22Rv1 (cell line): ENCODE measurements around the gene ZSCAN5A.

Experiments
- H3K27ac ChIP-seq: fragments of 450-650 bp; 2 replicates; pipeline ENCODE4 v1.5.1; 2017
- CTCF ChIP-seq: fragments of 450-650 bp; IDR thresholded peaks from 2 replicates; pipeline ENCODE4 v1.5.1; 2017; ENCODE audit warnings: mild to moderate bottlenecking
- ZFX ChIP-seq: fragments of 450-650 bp; IDR thresholded peaks from 2 replicates; pipeline ENCODE4 v1.6.1; 2017; ENCODE audit warnings: antibody characterized with exemption, borderline replicate concordance

ZSCAN5A gene

GRCh38 chr19:56321254-56321988 is 6.8 kb upstream of the ZSCAN5A start:
- H3K27ac ChIP-seq, result no peak overlapping the region
- no peak for TF ChIP-seq ZFX
- TF ChIP-seq CTCF, result no peak

DNA sequence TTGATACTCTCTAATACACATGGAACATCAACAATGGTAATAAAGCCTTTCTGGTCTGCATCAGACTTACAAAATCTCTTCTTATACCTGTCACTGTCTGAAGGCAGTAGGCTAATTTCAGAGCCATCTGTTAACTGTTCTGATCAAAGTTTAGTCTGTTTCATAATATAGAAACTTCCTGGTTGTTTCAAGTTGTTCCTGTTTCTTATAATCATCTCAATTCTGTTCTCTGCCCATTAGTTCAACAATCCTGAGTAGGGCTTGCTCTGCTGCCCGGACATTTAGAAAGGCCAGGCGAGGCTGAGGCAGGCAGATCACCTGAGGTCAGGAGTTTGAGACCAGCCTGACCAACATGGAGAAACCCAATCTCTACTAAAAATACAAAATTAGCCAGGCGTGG is 5.4 kb upstream of the ZSCAN5A start:
- TF ChIP-seq CTCF (no peak), ZFX (no peak)
- no peak overlapping the region for H3K27ac ChIP-seq

GRCh38 chr19:56317749-56318148 is 3.1 kb upstream of the ZSCAN5A start:
- no peak overlapping the region for H3K27ac ChIP-seq
- no peak for TF ChIP-seq CTCF
- TF ChIP-seq ZFX, result no peak

- no peak for TF ChIP-seq CTCF
- no peak overlapping the region for H3K27ac ChIP-seq
Measured at GRCh38 chr19:56316728-56317127, 2.1 kb upstream of the ZSCAN5A start.

DNA sequence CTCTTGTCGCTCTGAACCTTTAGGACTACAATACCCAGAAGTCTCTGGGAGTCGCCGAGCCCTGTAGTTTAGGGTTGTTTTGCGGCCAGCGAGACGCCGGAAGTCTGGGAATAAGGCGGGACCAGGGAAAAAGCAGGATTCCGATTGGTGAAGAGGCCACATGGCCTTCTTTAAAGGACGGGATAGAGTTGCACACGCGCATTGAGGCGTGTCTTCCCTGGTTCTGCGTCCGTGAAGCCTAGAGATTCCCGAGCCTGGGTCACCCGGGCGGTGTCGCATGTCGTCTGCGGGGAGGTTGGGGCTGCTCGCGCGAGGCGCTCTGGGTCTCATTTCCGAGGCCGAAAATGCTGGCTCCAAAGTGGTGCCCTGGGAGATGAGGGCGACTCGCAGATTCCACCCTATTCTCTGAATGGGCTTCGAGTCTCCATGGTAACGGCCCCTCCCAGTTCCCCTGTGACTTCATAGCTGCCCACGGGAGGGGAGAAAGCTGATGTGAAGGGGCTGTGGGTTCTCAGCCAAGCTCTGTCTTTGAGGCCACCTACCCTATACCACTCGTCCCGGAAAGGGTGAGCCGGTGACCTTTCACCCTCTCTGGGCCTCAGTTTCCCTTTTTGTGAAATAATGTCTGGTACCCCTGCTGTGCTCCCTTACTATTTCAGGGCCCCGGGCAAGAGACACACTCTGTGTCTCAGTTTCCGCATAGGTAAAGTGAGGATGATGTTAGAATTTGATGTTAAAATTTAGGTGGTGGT is 614 bp upstream of the ZSCAN5A start:
- no peak for TF ChIP-seq CTCF
- TF ChIP-seq ZFX, result no peak

DNA sequence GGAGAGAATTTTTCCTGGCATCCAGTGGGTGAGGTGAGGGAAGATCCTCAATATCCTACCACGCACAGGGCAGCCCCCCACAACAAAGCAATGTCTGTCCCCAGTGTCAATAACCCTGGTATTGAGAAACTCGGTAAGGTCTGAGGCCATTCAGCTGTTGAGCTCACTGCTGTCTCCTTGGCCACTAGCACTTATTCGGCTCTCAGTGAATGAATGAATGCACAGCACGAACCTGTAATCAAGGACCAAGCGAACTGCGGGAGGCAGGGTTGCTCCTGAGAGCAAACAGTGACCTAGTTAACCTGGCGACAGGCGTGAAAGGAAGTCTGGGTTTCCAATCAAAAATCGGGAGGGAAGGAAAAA is 640 bp downstream of the ZSCAN5A start:
- TF ChIP-seq ZFX (no peak), CTCF (no peak)
- peak overlapping the region; percentile 94 for H3K27ac ChIP-seq

More for the DNA sequence above, 614 bp upstream of the ZSCAN5A start:
- peak overlapping the region; percentile 94 for H3K27ac ChIP-seq
